Chondrocyte (in vitro differentiated cells): ENCODE data around the gene BCAM. TPM values are rescaled to one million over a fixed set of nuclear protein-coding genes. Genes with fewer than 3 reads are reported as not detected.
"Not testable (repeated sequence)": the region's sequence is repeated elsewhere in the genome, so short reads cannot be mapped to it uniquely, and the experiment has no call there.

Experiments
- DNase-seq: peaks from one replicate; pipeline ENCODE4 v3.0.0; 2021; ENCODE audit warnings: mixed read lengths, low spot score
- H3K27ac Mint-ChIP-seq: one replicate; pipeline ENCODE4 v1.8.0; 2021; ENCODE audit warnings: mild to moderate bottlenecking, moderate library complexity, mixed read lengths; ENCODE audit not compliant: unreplicated experiment
- H3K27me3 Mint-ChIP-seq: 2 replicates; pipeline ENCODE4 v1.8.0; 2021; ENCODE audit warnings: low read depth, mixed read lengths
- H3K36me3 Mint-ChIP-seq: 2 replicates; pipeline ENCODE4 v1.8.0; 2021; ENCODE audit warnings: low read depth, mixed read lengths
- H3K4me1 Mint-ChIP-seq: 2 replicates; pipeline ENCODE4 v1.8.0; 2021; ENCODE audit warnings: low read depth, mild to moderate bottlenecking, mixed read lengths
- H3K4me3 Mint-ChIP-seq: one replicate; pipeline ENCODE4 v1.8.0; 2021; ENCODE audit warnings: mild to moderate bottlenecking, moderate library complexity, mixed read lengths; ENCODE audit not compliant: unreplicated experiment
- H3K9me3 Mint-ChIP-seq: 2 replicates; pipeline ENCODE4 v1.8.0; 2021; ENCODE audit warnings: low read depth, mixed read lengths
- total RNA-seq: library from RNA; stranded (reverse); gene quantifications from 3 replicates; pipeline ENCODE4 v1.2.1, GENCODE V29; 2021
- TF ChIP-seq, protein P1 (sequence below): fragments of 200-600 bp; sonication (generic); IDR thresholded peaks from 2 replicates; pipeline ENCODE4 v1.5.0; 2021; ENCODE audit warnings: antibody characterized with exemption, mild to moderate bottlenecking, moderate library complexity

BCAM gene
- total RNA-seq, 1 donor from 2014 or later = 15.1 TPM

DNA sequence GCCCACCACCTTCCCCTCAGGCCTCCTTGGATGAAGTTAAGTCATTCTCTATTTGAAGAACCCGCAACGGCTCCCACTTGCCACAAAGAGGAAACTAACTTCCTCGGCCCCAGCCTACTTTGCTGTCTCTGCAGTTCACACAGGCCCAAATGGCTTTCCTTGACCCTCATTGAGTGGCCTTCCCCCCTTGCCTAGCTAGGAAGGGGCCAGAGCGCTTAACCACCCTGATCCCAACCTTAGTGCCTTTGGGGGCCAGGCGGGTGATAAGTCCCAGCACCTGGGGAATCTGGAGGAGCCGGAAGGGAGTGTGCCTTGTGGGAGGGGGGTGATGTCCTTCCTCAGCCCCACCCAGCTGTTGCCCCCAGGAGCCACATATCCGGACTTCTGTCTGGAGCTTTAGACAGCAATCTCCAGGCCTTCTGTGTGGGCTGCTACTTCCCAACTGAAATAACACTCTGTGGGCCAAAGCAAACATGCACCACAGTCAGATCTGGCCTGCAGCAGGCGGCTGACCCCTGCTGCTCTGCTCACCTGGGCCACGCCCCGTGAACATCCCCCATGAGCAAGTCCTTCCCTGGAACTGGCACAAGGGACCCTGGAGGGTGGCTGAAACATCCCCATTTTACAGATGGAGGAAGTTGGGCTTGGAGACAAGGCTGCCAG lies 47.6 kb downstream of the BCAM start:
- Mint-ChIP-seq H3K9me3 (no peaks in the 10 kb centered on the region), H3K4me3 (no peak overlapping the region), H3K27me3 (no peaks in the 10 kb centered on the region), H3K4me1 (peaks cover 34% of the 10 kb centered on the region), H3K36me3 (peaks cover 18% of the 10 kb centered on the region), H3K27ac (peak overlapping the region; percentile 79)
- DNase-seq = no peak
- TF ChIP-seq, protein P1, sequence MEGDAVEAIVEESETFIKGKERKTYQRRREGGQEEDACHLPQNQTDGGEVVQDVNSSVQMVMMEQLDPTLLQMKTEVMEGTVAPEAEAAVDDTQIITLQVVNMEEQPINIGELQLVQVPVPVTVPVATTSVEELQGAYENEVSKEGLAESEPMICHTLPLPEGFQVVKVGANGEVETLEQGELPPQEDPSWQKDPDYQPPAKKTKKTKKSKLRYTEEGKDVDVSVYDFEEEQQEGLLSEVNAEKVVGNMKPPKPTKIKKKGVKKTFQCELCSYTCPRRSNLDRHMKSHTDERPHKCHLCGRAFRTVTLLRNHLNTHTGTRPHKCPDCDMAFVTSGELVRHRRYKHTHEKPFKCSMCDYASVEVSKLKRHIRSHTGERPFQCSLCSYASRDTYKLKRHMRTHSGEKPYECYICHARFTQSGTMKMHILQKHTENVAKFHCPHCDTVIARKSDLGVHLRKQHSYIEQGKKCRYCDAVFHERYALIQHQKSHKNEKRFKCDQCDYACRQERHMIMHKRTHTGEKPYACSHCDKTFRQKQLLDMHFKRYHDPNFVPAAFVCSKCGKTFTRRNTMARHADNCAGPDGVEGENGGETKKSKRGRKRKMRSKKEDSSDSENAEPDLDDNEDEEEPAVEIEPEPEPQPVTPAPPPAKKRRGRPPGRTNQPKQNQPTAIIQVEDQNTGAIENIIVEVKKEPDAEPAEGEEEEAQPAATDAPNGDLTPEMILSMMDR = no peak

DNA sequence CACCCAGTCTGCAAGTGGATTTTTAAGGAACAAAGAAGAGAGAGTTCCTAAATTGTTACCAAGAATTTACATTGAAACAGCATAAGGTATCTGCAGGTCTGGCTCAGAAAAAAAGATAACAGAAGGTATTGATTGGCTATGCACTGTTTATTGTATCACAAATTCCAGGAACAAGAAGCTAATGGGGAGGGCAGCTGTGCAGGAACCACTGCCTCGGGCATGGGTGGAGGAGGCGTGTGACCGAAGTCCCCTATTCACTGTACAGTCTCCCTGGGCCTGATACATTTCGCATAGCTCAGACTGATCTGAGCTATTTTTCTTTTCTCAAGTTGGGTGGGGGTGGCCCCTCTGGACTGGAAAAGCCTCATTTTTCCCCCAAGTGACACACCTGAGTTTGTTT lies 48.9 kb downstream of the BCAM start:
- Mint-ChIP-seq H3K4me1 (peaks cover 32% of the 10 kb centered on the region), H3K9me3 (no peaks in the 10 kb centered on the region), H3K4me3 (no peak overlapping the region), H3K36me3 (peaks cover 22% of the 10 kb centered on the region), H3K27ac (no peak overlapping the region), H3K27me3 (no peaks in the 10 kb centered on the region)
- TF ChIP-seq, protein P1 = no peak
- no peak for DNase-seq

DNA sequence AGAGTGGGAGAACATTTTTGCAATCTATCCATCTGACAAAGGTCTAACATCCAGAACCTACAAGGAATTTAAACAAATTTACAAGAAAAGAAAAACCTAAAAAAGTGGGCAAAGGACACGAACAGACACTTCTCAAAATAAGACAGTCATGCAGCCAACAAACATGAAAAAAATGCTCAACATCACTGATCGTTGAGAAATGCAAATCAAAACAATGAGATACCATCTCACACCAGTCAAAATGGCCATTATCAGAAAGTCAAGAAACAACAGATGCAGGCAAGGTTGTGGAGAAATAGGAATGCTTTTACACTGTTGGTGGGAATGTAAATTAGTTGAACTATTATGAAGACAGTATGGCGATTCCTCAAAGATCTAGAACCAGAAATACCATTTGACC lies 52.7 kb downstream of the BCAM start:
- not testable (repeated sequence) for H3K27me3 Mint-ChIP-seq, H3K9me3 Mint-ChIP-seq, DNase-seq, H3K4me3 Mint-ChIP-seq
- peaks cover 20% of the 10 kb centered on the region for H3K4me1 Mint-ChIP-seq
- peak overlapping the region; percentile 59 for H3K27ac Mint-ChIP-seq
- H3K36me3 Mint-ChIP-seq = peaks cover 19% of the 10 kb centered on the region

DNA sequence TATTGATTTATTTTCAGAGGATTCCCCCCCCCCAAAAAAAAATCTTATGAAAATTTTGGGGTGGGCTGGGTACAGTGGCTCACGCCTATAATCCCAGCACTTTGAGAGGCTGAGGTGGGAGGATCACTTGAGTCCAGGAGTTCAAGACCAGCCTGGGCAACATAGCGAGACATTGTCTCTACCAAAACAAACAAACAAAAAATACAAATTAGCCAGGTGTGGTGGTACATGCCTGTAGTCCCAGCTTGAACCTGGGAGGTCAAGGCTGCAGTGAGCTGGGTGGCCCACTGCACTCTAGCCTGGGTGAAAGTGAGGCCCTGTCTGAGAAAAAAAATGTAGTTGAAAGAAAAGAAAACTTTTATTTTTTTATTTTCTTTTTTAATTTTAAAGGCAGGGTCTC lies 55.1 kb downstream of the BCAM start:
- H3K9me3 Mint-ChIP-seq = no peaks in the 10 kb centered on the region
- peaks cover 26% of the 10 kb centered on the region for H3K4me1 Mint-ChIP-seq
- H3K27ac Mint-ChIP-seq = no peak overlapping the region
- DNase-seq = no peak
- no peak overlapping the region for H3K4me3 Mint-ChIP-seq
- peaks cover 28% of the 10 kb centered on the region for H3K36me3 Mint-ChIP-seq
- H3K27me3 Mint-ChIP-seq = no peaks in the 10 kb centered on the region
- TF ChIP-seq, protein P1 = no peak

DNA sequence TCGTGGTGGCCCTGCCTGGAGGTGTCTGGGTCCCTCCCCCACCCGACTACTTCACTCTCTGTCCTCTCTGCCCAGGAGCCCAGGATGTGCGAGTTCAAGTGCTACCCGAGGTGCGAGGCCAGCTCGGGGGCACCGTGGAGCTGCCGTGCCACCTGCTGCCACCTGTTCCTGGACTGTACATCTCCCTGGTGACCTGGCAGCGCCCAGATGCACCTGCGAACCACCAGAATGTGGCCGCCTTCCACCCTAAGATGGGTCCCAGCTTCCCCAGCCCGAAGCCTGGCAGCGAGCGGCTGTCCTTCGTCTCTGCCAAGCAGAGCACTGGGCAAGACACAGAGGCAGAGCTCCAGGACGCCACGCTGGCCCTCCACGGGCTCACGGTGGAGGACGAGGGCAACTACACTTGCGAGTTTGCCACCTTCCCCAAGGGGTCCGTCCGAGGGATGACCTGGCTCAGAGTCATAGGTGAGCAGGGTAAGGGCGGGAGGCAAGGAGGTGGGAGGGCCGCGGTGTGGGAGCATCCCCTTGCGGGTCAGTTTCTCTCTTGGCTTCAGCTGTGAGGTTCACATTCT lies 56.4 kb downstream of the BCAM start:
- DNase-seq = no peak
- Mint-ChIP-seq H3K27ac (no peak overlapping the region), H3K36me3 (peaks cover 30% of the 10 kb centered on the region), H3K27me3 (no peaks in the 10 kb centered on the region), H3K4me3 (no peak overlapping the region), H3K9me3 (no peaks in the 10 kb centered on the region), H3K4me1 (peaks cover 34% of the 10 kb centered on the region)
- TF ChIP-seq, protein P1 = no peak

DNA sequence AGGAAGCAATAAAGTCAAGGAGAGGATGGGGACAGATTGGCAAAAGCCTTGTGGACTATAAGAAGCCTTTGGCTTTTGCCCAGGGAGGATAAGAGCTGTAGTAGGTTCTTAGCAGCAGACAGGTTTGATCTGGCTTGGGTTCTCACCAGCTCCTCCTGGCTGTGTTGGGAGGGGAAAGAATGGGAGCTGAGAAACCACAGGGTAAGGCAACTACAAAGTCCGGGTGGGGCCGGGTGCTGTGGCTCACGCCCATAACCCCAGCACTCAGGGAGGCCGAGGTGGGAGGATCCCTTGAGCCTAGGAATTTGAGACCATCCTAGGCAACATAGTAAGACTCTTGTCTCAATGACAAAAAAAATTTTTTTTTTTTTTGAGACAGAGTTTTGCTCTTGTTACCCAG lies 57.8 kb downstream of the BCAM start:
- H3K4me3 Mint-ChIP-seq = no peak overlapping the region
- no peaks in the 10 kb centered on the region for H3K27me3 Mint-ChIP-seq
- H3K9me3 Mint-ChIP-seq = no peaks in the 10 kb centered on the region
- no peak for DNase-seq
- peaks cover 30% of the 10 kb centered on the region for H3K4me1 Mint-ChIP-seq
- peaks cover 21% of the 10 kb centered on the region for H3K36me3 Mint-ChIP-seq
- TF ChIP-seq, protein P1 = no peak
- no peak overlapping the region for H3K27ac Mint-ChIP-seq
